GM23338 (cell line): ENCODE results near the gene SHANK1.

Source experiments
- CREB1 ChIP-seq: fragments of 250-450 bp; sonication (Bioruptor Pico); IDR thresholded peaks from 2 replicates; pipeline ENCODE4 v1.5.0; 2020; ENCODE audit warnings: low read depth, mild to moderate bottlenecking, moderate library complexity
- CTCF ChIP-seq, 2 experiments: fragments of 200-600 bp in 1 of 2; sonication (generic) in 1 of 2; conservative IDR thresholded peaks; 2 replicates each; pipeline versions ENCODE4 v1.5.1 to v1.6.1; 2016 to 2017; ENCODE audit warnings: antibody characterized with exemption in 2 of 2, low read depth in 2 of 2, mild to moderate bottlenecking in 2 of 2, moderate library complexity in 1 of 2
- EZH2 ChIP-seq: fragments of 200-600 bp; sonication (generic); IDR thresholded peaks from one replicate; pipeline ENCODE4 v1.8.0; 2017; ENCODE audit warnings: antibody characterized with exemption, mild to moderate bottlenecking, low read depth; ENCODE audit not compliant: unreplicated experiment
- POLR2AphosphoS5 ChIP-seq: IDR thresholded peaks from 2 replicates; pipeline ENCODE4 v1.6.1; 2016; ENCODE audit warnings: antibody characterized with exemption, low read depth
- REST ChIP-seq: IDR thresholded peaks from one replicate; pipeline ENCODE4 v1.6.1; 2018; ENCODE audit warnings: antibody characterized with exemption; ENCODE audit not compliant: unreplicated experiment
- STAT1 ChIP-seq: IDR thresholded peaks from one replicate; pipeline ENCODE4 v1.6.1; 2016; ENCODE audit warnings: antibody characterized with exemption; ENCODE audit not compliant: unreplicated experiment

- TF ChIP-seq CTCF (conservative IDR thresholded peaks at IDR 0.05; ENCODE audit: low read depth in 2 of 2): no peak
- no peak for TF ChIP-seq POLR2AphosphoS5
- no peak for TF ChIP-seq EZH2
- TF ChIP-seq REST: no peak
- no peak for TF ChIP-seq CREB1 (CRISPR knock-in tag)
- TF ChIP-seq STAT1: no peak
Measured at GRCh38 chr19:50735869-50736268, 16.3 kb upstream of the SHANK1 start.
